HG02610 (cell line): ENCODE results near the gene CPTP.
"Not testable (repeated sequence)": the region's sequence is repeated elsewhere in the genome, so short reads cannot be mapped to it uniquely, and the experiment has no call there.

ENCODE experiments used
- ATAC-seq: cut with Tn5 transposase; IDR thresholded peaks from one replicate; pipeline ENCODE4 v1.9.1; 2021; ENCODE audit warnings: mild to moderate bottlenecking, moderate library complexity; ENCODE audit not compliant: unreplicated experiment

Gene CPTP

DNA sequence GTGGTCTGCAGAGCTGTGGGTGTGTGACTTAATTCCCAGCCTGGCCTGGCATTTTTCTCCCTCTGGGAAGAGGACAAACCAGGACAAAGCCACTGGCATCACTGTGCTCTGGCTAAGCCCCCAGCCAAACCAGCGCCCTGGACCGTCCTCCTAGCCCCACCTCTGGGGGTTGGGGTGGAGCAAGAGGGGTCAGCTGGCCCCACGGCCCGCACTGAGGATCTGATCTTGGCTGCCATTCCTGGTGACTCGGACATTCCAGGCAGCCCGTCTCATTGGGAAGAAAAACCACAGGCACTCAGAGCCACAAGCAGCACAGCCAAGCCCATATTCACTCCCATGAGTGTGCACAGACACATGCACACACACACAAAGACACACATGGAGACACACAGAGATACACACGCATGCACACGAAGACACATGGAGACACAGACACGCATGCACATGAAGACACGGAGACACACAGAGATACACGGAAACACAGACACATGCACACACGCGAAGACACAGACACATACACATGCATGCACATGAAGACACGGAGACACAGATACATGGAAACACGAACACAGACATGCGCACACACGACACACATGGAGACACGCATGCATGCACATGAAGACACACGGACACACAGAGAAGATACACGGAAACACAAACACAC, 36.0 kb downstream of the CPTP start:
- no peak for ATAC-seq

- ATAC-seq = no peak
Measured at GRCh38 chr1:1361233-1361981, 36.8 kb downstream of the CPTP start.

- no peak for ATAC-seq
Measured at GRCh38 chr1:1361982-1362423, 37.4 kb downstream of the CPTP start.

DNA sequence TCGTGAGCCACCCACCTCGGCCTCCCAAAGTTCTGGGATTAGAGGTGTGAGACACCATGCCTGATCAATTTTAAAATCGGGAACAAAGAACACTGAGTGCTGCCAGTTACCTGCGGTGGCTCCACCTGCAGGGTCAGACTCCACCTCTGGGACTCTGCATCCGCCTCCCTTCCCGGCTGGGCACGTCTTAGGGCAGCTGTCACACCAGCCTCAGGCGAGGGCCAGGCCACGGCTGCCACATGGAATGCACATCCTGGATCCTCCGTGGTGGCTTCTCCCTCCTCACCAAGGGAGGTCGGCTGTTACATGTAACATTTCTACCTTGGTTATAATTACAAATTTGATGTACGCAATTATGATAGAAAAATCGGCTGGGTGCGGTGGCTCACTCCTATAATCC, 39.7 kb downstream of the CPTP start:
- no peak for ATAC-seq

- no peak for ATAC-seq
Measured at GRCh38 chr1:1365875-1366698, 41.5 kb downstream of the CPTP start.

DNA sequence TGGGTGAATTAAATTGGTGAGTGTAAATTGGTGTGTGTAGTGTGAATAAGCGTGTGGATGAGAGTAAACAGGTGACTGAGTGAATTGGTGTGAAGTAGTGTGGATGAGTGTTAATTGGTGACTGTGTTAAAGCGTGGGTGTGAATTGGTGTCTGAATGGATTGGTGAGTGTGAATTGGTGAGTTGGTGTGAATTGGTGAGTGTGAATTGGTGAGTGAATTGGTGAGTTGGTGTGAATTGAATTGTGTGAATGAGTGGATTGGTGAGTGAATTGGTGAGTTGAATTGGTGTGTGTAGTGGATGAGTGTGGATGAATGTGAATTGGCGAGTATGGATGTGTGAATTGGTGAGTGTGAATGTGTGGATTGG, 42.1 kb downstream of the CPTP start:
- no peak for ATAC-seq

DNA sequence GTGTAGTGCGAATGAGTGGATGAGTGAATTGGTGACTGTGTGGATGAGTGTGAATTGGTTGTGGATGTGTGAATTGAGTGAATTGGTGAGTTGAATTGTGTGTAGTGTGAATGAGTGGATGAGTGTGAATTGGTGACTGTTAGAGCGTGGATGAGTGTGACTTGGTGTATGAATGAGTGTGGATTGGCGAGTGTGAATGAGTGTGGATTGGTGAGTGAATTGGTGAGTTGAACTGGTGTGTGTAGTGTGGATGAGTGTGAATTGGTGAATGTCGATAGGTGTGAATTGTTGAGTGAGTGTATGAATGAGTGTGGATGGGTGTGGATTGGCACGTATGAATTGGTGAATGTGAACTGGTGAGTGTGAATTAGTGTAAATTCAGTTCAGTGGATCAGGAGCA, 42.7 kb downstream of the CPTP start:
- ATAC-seq = no peak

- ATAC-seq = not testable (repeated sequence)
Measured at GRCh38 chr1:1370094-1370493, 45.5 kb downstream of the CPTP start.

GRCh38 chr1:1370771-1371300, 46.2 kb downstream of the CPTP start:
- ATAC-seq = no peak

GRCh38 chr1:1371364-1371745, 46.8 kb downstream of the CPTP start:
- no peak for ATAC-seq

GRCh38 chr1:1371746-1372711, 47.4 kb downstream of the CPTP start:
- ATAC-seq = no peak

- no peak for ATAC-seq
Measured at GRCh38 chr1:1373051-1373814, 48.6 kb downstream of the CPTP start.

GRCh38 chr1:1373815-1374588, 49.4 kb downstream of the CPTP start:
- no peak for ATAC-seq

- ATAC-seq = peak; percentile 8
Measured at GRCh38 chr1:1374589-1374928, 50.0 kb downstream of the CPTP start.

DNA sequence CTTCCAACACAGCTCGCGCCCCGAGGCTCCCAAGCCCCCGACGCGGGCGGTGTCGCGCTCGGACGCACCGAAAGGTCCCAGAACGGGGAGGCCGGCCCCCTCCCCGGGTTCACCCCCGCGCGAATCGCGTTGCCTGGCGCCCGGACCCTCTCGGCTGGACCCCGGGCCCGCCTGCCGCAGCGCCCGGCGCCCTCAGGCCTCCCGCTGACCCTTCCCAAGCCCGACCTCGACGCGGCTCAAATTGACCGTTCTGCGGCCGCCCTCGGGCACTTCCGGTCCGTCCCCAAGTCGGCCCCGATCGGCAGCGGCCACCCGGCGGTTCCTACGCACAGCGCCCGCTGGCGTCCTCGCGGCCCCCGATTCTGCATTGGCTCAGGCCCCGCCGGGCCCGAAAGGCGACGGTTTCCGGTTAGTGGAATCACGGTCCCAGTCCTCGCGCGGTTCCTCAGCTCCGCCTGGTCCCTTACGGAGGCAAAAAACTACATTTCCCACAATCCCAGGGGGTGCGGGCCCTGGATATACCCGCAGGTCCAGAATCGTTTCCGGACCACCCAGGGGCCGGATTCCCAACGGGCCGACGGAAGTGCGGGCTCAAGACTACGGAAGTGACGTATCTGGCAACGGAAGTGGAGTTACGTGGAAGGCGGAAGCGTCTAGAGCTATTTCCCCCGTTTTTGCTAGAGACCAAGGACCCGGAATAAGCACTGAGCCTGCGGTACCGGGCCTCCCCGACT, 50.5 kb downstream of the CPTP start, which contains the start of gene AURKAIP1:
TSS of gene AURKAIP1 (minus strand) at position 279 of the 734 bp plus-strand sequence. CDS start 451 bp downstream, outside the sequence.
- ATAC-seq = peak; percentile 79

- no peak for ATAC-seq
Measured at GRCh38 chr1:1376551-1377226, 52.1 kb downstream of the CPTP start.

DNA sequence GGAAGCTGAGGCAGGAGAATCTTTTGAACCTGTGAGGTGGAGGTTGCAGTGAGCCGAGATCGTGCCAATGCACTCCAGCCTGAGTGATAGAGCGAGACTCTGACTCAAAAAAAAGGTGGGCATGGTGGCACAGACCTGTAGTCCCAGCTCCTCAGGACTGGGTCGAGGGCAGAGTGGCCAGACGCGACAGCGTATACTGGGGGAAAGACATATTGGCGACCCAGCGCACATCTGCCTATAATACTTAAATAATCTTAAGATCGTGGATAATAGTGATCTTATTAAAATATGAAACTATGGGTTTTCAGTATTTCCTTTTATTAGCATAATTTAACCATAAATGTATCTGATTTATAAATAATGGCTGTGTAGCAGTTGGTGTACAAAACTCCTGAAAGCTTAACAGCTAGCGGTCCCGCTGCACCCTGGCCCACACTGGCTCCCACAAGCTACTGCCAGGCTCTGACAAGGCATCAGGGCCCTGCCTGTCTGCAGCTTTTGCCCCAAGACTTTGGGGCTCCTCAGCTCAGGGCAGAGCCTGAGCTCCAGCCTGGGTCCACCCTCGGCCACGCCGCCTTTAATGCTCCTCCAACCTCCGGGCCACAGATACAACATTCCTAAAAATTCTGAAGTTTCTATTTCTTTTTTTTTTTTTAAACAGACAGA, 53.1 kb downstream of the CPTP start:
- ATAC-seq = no peak
